GM12878 (cell line): Measurements from ENCODE around the gene SETBP1. TPM values are rescaled to one million over a fixed set of nuclear protein-coding genes. Genes with fewer than 3 reads are reported as not detected.

Source experiments
- ATAC-seq: fragments of 200-7000 bp; cut with Tn5 transposase; 3 replicates; pipeline ENCODE4 v1.9.1; 2020; ENCODE audit warnings: mild to moderate bottlenecking, moderate library complexity
- BruUV-seq: library from RNA; stranded (reverse); fragments of 400-500 nt; replicated peaks from 2 replicates; lab custom pipeline; 2021; lab: Mats Ljungman, UMichigan
- CTCF ChIA-PET: fragments of 300-600 bp; sonication (Branson Sonifier 250); formaldehyde crosslinking; extraction: SDS; loops from one replicate; lab custom pipeline; 2021; ENCODE audit warnings: inconsistent platforms; lab: Yijun Ruan, JAX
- POLR2A ChIA-PET: fragments of 350-600 bp; formaldehyde crosslinking; extraction: SDS; loops from one replicate; lab custom pipeline; 2021; ENCODE audit warnings: inconsistent platforms; lab: Charles Lee
- RAD21 ChIA-PET: fragments of 300-600 bp; sonication (Branson Sonifier 250); formaldehyde crosslinking; loops from one replicate; lab custom pipeline; 2023; ENCODE audit warnings: antibody characterized with exemption; ENCODE audit not compliant: unreplicated experiment; lab: Charles Lee
- SMC1A ChIA-PET: fragments of 300-600 bp; sonication (Branson Sonifier 250); formaldehyde crosslinking; loops from one replicate; lab custom pipeline; 2023; ENCODE audit not compliant: unreplicated experiment, uncharacterized antibody; lab: Charles Lee
- DNase-seq: peaks from one replicate; pipeline ENCODE4 v3.0.0-alpha.2; 2011; ENCODE audit warnings: low read depth, low spot score
- FAIRE-seq: peaks from 3 replicates; lab custom pipeline; 2011; peaks lifted over from hg19 to GRCh38; lab: Jason Lieb, UNC
- H2AFZ ChIP-seq: 2 replicates; pipeline ENCODE4 v1.6.0; 2011; ENCODE audit warnings: low read depth, low read length, control low read depth; ENCODE audit not compliant: control insufficient read depth
- H3K27ac ChIP-seq: 2 replicates; pipeline ENCODE4 v1.5.1; 2011; ENCODE audit warnings: control low read depth; ENCODE audit not compliant: control insufficient read depth, insufficient read depth
- H3K27me3 ChIP-seq, 2 experiments: replicated peaks in 1 of 2; 2 replicates each; pipeline versions ENCODE4 v1.6.0 to v1.6.1; 2011; ENCODE audit warnings: low read length in 1 of 2; ENCODE audit not compliant: control insufficient read depth in 2 of 2, insufficient read depth in 2 of 2
- H3K36me3 ChIP-seq, 2 experiments: 2 replicates each; pipeline ENCODE4 v1.5.1; 2011; ENCODE audit warnings: low read length in 1 of 2; ENCODE audit not compliant: control insufficient read depth in 2 of 2, insufficient read depth in 2 of 2
- H3K4me1 ChIP-seq: 2 replicates; pipeline ENCODE4 v1.6.1; 2011; ENCODE audit warnings: mild to moderate bottlenecking, low read length, moderate library complexity, mixed read lengths; ENCODE audit not compliant: control insufficient read depth, insufficient read depth
- H3K4me2 ChIP-seq: 2 replicates; pipeline ENCODE4 v1.6.0; 2011; ENCODE audit warnings: control low read depth; ENCODE audit not compliant: control insufficient read depth, insufficient read depth
- H3K4me3 ChIP-seq: fragments of 200-600 bp; sonication (generic); 2 replicates; pipeline ENCODE4 v1.5.1; 2016
- H3K79me2 ChIP-seq: 2 replicates; pipeline ENCODE4 v1.6.0; 2011; ENCODE audit warnings: low read length; ENCODE audit not compliant: control insufficient read depth, insufficient read depth
- H3K9ac ChIP-seq: 2 replicates; pipeline ENCODE4 v1.8.0; 2011; ENCODE audit warnings: low read length, control low read depth, mixed read lengths; ENCODE audit not compliant: control insufficient read depth, insufficient read depth
- H3K9me3 ChIP-seq: replicated peaks from 3 replicates; pipeline ENCODE4 v1.5.1; 2011; ENCODE audit warnings: mild to moderate bottlenecking, low read length; ENCODE audit not compliant: control insufficient read depth, insufficient read depth
- H4K20me1 ChIP-seq: 2 replicates; pipeline ENCODE4 v1.6.0; 2011; ENCODE audit not compliant: control insufficient read depth, insufficient read depth
- RUNX3 ChIP-seq: IDR thresholded peaks from 2 replicates; pipeline ENCODE4 v1.6.1; 2012; ENCODE audit warnings: low read length, inconsistent platforms
- ZNF687 ChIP-seq: fragments of 450-650 bp; IDR thresholded peaks from 2 replicates; pipeline ENCODE4 v1.6.1; 2017; ENCODE audit warnings: mild to moderate bottlenecking, moderate library complexity
- WGBS: methylation state at CpG from one replicate; pipeline ENCODE4 v1.1.6; 2016; ENCODE audit warnings: low lambda C conversion rate; ENCODE audit not compliant: insufficient replicate concordance, insufficient coverage; ENCODE audit errors: missing lambda C conversion rate; 5-methylcytosine and 5-hydroxymethylcytosine counted together
- in situ Hi-C: fragments of 300-500 bp; cut with MboI; formaldehyde crosslinking; loops from 9 replicates; pipeline ENCODE4 v1.14.3; 2018; ENCODE audit warnings: mixed read lengths
- intact Hi-C: fragments of 100-400 bp; cut with micrococcal nuclease; formaldehyde crosslinking; loops from one replicate; pipeline ENCODE4 v1.14.2; 2022; ENCODE audit not compliant: unreplicated experiment
- polyA plus RNA-seq, 11 experiments: library from polyadenylated mRNA; depleted of rRNA in 4 of 11; unstranded in 6 of 11; stranded (reverse) in 5 of 11; fragments of >200 nt; fragmentation: Nextera tagmentation in 4 of 11; fragmentation: Illumina TruSeq in 1 of 11; extraction: Ambion mirVana in 4 of 11; extraction: Trizol in 1 of 11; gene quantifications; 1 replicate in 1 of 11; 2 replicates in 10 of 11; pipeline versions ENCODE4 v1.2.1 to v1.2.3, GENCODE V29; 2011 to 2016; ENCODE audit warnings: inconsistent platforms in 2 of 11, missing spikeins in 2 of 11, low read depth in 1 of 11
- total RNA-seq, 4 experiments: library from RNA; depleted of rRNA in 3 of 4; stranded (reverse); fragments of >200 nt in 3 of 4; fragmentation: Illumina TruSeq in 1 of 4; extraction: Trizol in 1 of 4; gene quantifications; 2 replicates each; pipeline versions ENCODE4 v1.2.1 to v1.2.3, GENCODE V29; 2013 to 2021
- TF ChIP-seq, protein P1 (sequence below): IDR thresholded peaks from 2 replicates; pipeline ENCODE4 v1.6.1; 2011; ENCODE audit warnings: low read depth, mild to moderate bottlenecking, low read length, moderate library complexity, borderline replicate concordance; ENCODE audit errors: extremely low read depth

The SETBP1 gene
- total and polyA plus RNA-seq, 10 of the 15 experiments (the other 5 are each of a cell fraction or from before 2014, with no cell fraction given) = 0.99 to 29.7 (median 8.3) TPM

- H3K4me3 ChIP-seq = no peak overlapping the region
- intact Hi-C loops = no loop called here
- H3K27ac ChIP-seq = no peak overlapping the region
- H4K20me1 ChIP-seq = no peaks in the 10 kb centered on the region
- no peaks in the 10 kb centered on the region for H3K36me3 ChIP-seq
- no peak overlapping the region for H2AFZ ChIP-seq
- ChIA-PET CTCF (no interaction called here), SMC1A (interaction anchor here (1.3 kb wide), 1 partner anchor 334 kb away, joined by 4 read pairs; no protein-coding TSS in a partner anchor), POLR2A (interaction anchor here (0.9 kb wide), 1 partner anchor 10 kb away, joined by 3 read pairs; no protein-coding TSS in a partner anchor), RAD21 (no interaction called here)
- no peak for FAIRE-seq
- no peaks in the 10 kb centered on the region; a peak in 1 of 4 replicates for H3K27me3 ChIP-seq
- ATAC-seq = no peak
- H3K4me2 ChIP-seq = no peak overlapping the region
- WGBS = 37% methylated on average over 6 of the region's 6 CpGs
- in situ Hi-C loops = no loop called here
- BruUV-seq = no TSS peak
- H3K9ac ChIP-seq = no peak overlapping the region
- H3K4me1 ChIP-seq = no peaks in the 10 kb centered on the region
- H3K79me2 ChIP-seq = no peaks in the 10 kb centered on the region
- no peaks in the 10 kb centered on the region for H3K9me3 ChIP-seq
- TF ChIP-seq, protein P1, sequence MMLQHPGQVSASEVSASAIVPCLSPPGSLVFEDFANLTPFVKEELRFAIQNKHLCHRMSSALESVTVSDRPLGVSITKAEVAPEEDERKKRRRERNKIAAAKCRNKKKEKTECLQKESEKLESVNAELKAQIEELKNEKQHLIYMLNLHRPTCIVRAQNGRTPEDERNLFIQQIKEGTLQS = no peak
- TF ChIP-seq ZNF687 (no peak), RUNX3 (no peak)
- TF ChIP-seq, all 136 proteins: peak for 0
- DNase-seq = no peak
Measured at GRCh38 chr18:44651478-44651877, 29.2 kb upstream of the SETBP1 start.
